ENCODE measurements around the gene TMCO6.

DNA sequence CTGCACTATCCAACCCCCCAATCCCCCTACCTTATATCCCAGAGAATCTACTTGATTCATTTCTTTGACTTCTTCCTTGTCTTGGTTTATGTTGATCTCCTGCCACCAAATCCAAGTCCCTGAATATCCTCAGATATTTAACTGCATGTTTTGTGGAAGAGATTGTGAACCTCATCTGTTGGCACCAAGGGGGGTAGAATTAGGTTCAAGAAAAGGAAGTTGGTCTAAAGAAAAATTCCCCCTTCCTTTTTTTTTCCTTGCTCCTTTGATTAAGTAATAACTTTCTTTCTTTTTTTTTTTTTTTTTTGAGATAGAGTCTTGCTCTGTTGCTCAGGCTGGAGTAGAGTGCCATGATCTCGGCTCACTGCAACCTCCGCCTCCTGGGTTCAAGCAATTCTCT is 5.8 kb upstream of the TMCO6 start:
- TF ChIP-seq POLR2A (IDR thresholded peaks at IDR 0.05) = no peak
- TF ChIP-seq, protein P1, sequence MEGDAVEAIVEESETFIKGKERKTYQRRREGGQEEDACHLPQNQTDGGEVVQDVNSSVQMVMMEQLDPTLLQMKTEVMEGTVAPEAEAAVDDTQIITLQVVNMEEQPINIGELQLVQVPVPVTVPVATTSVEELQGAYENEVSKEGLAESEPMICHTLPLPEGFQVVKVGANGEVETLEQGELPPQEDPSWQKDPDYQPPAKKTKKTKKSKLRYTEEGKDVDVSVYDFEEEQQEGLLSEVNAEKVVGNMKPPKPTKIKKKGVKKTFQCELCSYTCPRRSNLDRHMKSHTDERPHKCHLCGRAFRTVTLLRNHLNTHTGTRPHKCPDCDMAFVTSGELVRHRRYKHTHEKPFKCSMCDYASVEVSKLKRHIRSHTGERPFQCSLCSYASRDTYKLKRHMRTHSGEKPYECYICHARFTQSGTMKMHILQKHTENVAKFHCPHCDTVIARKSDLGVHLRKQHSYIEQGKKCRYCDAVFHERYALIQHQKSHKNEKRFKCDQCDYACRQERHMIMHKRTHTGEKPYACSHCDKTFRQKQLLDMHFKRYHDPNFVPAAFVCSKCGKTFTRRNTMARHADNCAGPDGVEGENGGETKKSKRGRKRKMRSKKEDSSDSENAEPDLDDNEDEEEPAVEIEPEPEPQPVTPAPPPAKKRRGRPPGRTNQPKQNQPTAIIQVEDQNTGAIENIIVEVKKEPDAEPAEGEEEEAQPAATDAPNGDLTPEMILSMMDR (IDR thresholded peaks at IDR 0.05 in 8 of 11, conservative IDR thresholded peaks at IDR 0.05 in 3 of 11) = no peak
